ENCODE data around the gene TM6SF1.
"Not testable (repeated sequence)": the region's sequence is repeated elsewhere in the genome, so short reads cannot be mapped to it uniquely, and the experiment has no call there.

TM6SF1 gene

GRCh38 chr15:83115831-83116565 lies 8.6 kb downstream of the TM6SF1 start:
- no peak for DNase-seq (ENCODE audit: low read depth)

- no peak for DNase-seq (ENCODE audit: low read depth)
These were observed 10.9 kb downstream of the TM6SF1 start for GRCh38 chr15:83118291-83118827.

- DNase-seq (ENCODE audit: low read depth): no peak
These were observed 11.5 kb downstream of the TM6SF1 start for GRCh38 chr15:83118968-83119367.

- DNase-seq (ENCODE audit: low read depth): no peak
These were observed 12.6 kb downstream of the TM6SF1 start for GRCh38 chr15:83119968-83120581.

- DNase-seq (ENCODE audit: low read depth): no peak
These were observed 16.1 kb downstream of the TM6SF1 start for GRCh38 chr15:83123529-83123928.

- DNase-seq (ENCODE audit: low read depth): no peak
These were observed 20.2 kb downstream of the TM6SF1 start for GRCh38 chr15:83127547-83128150.

GRCh38 chr15:83129791-83130190 lies 22.3 kb downstream of the TM6SF1 start:
- no peak for DNase-seq (ENCODE audit: low read depth)

- DNase-seq (ENCODE audit: low read depth): no peak
These were observed 25.5 kb downstream of the TM6SF1 start for GRCh38 chr15:83132861-83133523.

- DNase-seq (ENCODE audit: low read depth): not testable (repeated sequence)
These were observed 34.7 kb downstream of the TM6SF1 start for GRCh38 chr15:83142151-83142550.

- no peak for DNase-seq (ENCODE audit: low read depth)
These were observed 37.3 kb downstream of the TM6SF1 start for GRCh38 chr15:83144771-83145170.

- no peak for DNase-seq (ENCODE audit: low read depth)
These were observed 45.8 kb downstream of the TM6SF1 start for GRCh38 chr15:83153288-83153687.

- no peak for DNase-seq (ENCODE audit: low read depth)
These were observed 48.5 kb downstream of the TM6SF1 start for GRCh38 chr15:83155942-83156341.

- DNase-seq (ENCODE audit: low read depth): no peak
These were observed 50.9 kb downstream of the TM6SF1 start for GRCh38 chr15:83158393-83158792.

GRCh38 chr15:83160741-83161140 lies 53.3 kb downstream of the TM6SF1 start:
- no peak for DNase-seq (ENCODE audit: low read depth)

- no peak for DNase-seq (ENCODE audit: low read depth)
These were observed 55.6 kb downstream of the TM6SF1 start for GRCh38 chr15:83163032-83163431.

GRCh38 chr15:83164111-83164770 lies 56.8 kb downstream of the TM6SF1 start:
- no peak for DNase-seq (ENCODE audit: low read depth)

- DNase-seq (ENCODE audit: low read depth): no peak
These were observed 57.4 kb downstream of the TM6SF1 start for GRCh38 chr15:83164771-83165404.

GRCh38 chr15:83166218-83166617 lies 58.8 kb downstream of the TM6SF1 start:
- DNase-seq (ENCODE audit: low read depth): no peak

- no peak for DNase-seq (ENCODE audit: low read depth)
These were observed 59.4 kb downstream of the TM6SF1 start for GRCh38 chr15:83166830-83167229.

GRCh38 chr15:83169576-83169975 lies 62.1 kb downstream of the TM6SF1 start:
- not testable (repeated sequence) for DNase-seq (ENCODE audit: low read depth)

- DNase-seq (ENCODE audit: low read depth): no peak
These were observed 63.2 kb downstream of the TM6SF1 start for GRCh38 chr15:83170474-83171165.

All from stimulated activated CD8-positive, alpha-beta memory T cell treated with anti-CD3 and anti-CD28 coated beads, Interleukin-12 subunit alpha, Interleukin-12 subunit beta, amount 100 ng/mL, for 1 hour (primary cell).